DND-41 (cell line): ENCODE data around the gene PLXNB3.

Source experiments
- ATAC-seq: fragments of 200-7000 bp; cut with Tn5 transposase; 3 replicates; pipeline ENCODE4 v1.9.1; 2021; ENCODE audit warnings: low read depth; ENCODE audit not compliant: insufficient read depth
- DNase-seq: peaks from one replicate; pipeline ENCODE4 v3.0.0-alpha.2; 2020
- H2AFZ ChIP-seq: 2 replicates; pipeline ENCODE4 v1.6.0; 2012; ENCODE audit warnings: low read depth, low read length
- H3K27ac ChIP-seq: 2 replicates; pipeline ENCODE4 v1.5.1; 2012; ENCODE audit warnings: low read length, inconsistent platforms
- H3K27me3 ChIP-seq: fragments of 200-600 bp; sonication (generic); 2 replicates; pipeline ENCODE4 v1.6.0; 2012; ENCODE audit warnings: low read length, mild to moderate bottlenecking, inconsistent platforms; ENCODE audit not compliant: insufficient read depth, poor library complexity
- H3K36me3 ChIP-seq: 2 replicates; pipeline ENCODE4 v1.5.1; 2012; ENCODE audit warnings: low read length, inconsistent platforms; ENCODE audit not compliant: insufficient read depth
- H3K4me1 ChIP-seq: 2 replicates; pipeline ENCODE4 v1.5.1; 2012; ENCODE audit warnings: mild to moderate bottlenecking, low read length; ENCODE audit not compliant: insufficient read depth
- H3K4me2 ChIP-seq: 2 replicates; pipeline ENCODE4 v1.6.0; 2012; ENCODE audit warnings: mild to moderate bottlenecking, moderate library complexity, low read length, inconsistent platforms; ENCODE audit not compliant: insufficient read depth
- H3K4me3 ChIP-seq, 2 experiments: fragments of 200-600 bp in 1 of 2; shearing (Covaris generic) in 1 of 2; 2 replicates each; pipeline ENCODE4 v1.5.1; 2012 to 2016; ENCODE audit warnings: inconsistent platforms in 2 of 2, low read length in 2 of 2, mild to moderate bottlenecking in 2 of 2, low read depth in 1 of 2, moderate library complexity in 1 of 2
- H3K79me2 ChIP-seq: 2 replicates; pipeline ENCODE4 v1.6.0; 2012; ENCODE audit warnings: low read length, inconsistent platforms; ENCODE audit not compliant: insufficient read depth
- H3K9ac ChIP-seq: 2 replicates; pipeline ENCODE4 v1.6.0; 2012; ENCODE audit warnings: low read depth, mild to moderate bottlenecking, inconsistent platforms, low read length, moderate library complexity
- H3K9me3 ChIP-seq: 2 replicates; pipeline ENCODE4 v1.5.1; 2012; ENCODE audit warnings: low read length, moderate library complexity, mild to moderate bottlenecking, inconsistent platforms; ENCODE audit not compliant: insufficient read depth, severe bottlenecking
- H4K20me1 ChIP-seq: 2 replicates; pipeline ENCODE4 v1.6.0; 2012; ENCODE audit warnings: low read length; ENCODE audit not compliant: insufficient read depth
- CTCF ChIP-seq: IDR thresholded peaks from 2 replicates; pipeline ENCODE4 v1.5.1; 2012; ENCODE audit warnings: borderline replicate concordance, low read length, moderate library complexity, mild to moderate bottlenecking; ENCODE audit not compliant: poor library complexity, severe bottlenecking; ENCODE audit errors: extremely low read depth
- EZH2 ChIP-seq: IDR thresholded peaks from 3 replicates; pipeline ENCODE4 v1.6.1; 2012; ENCODE audit warnings: borderline replicate concordance, low read depth, mild to moderate bottlenecking, moderate library complexity, low read length, inconsistent platforms; ENCODE audit not compliant: severe bottlenecking

PLXNB3 gene

DNA sequence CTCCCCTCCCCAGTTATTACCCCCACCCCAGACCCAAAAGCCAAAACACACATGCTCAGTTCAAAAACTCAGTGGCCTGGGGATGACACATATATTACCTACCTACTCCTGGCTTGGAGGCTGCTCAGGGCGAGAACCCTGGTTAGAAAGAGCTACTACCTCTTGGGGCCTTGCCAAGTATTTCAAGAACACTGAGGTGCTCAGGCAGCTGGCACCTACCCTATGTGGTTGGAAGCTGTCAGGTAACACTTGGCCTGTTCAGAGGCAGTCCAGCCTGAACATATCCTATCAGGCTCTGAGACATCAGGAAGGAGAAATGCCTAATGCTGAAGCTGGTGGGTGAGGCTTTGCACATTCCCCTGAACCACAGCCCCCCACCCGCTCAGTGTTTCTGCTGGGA is 44.8 kb upstream of the PLXNB3 start:
- peaks cover 50% of the 10 kb centered on the region for H3K79me2 ChIP-seq
- TF ChIP-seq EZH2: no peak
- no peak for TF ChIP-seq CTCF

GRCh38 chrX:153719701-153720100 is 44.3 kb upstream of the PLXNB3 start:
- no peak for DNase-seq
- no peak overlapping the region for H2AFZ ChIP-seq
- peaks cover 70% of the 10 kb centered on the region for H3K36me3 ChIP-seq
- no peak overlapping the region for H3K27ac ChIP-seq
- no peaks in the 10 kb centered on the region for H3K9me3 ChIP-seq
- peaks cover 31% of the 10 kb centered on the region for H4K20me1 ChIP-seq
- no peaks in the 10 kb centered on the region for H3K27me3 ChIP-seq
- no peak overlapping the region for H3K9ac ChIP-seq
- TF ChIP-seq CTCF: no peak
- no peak for TF ChIP-seq EZH2
- H3K4me2 ChIP-seq: no peak overlapping the region
- no peak overlapping the region for H3K4me3 ChIP-seq
- ATAC-seq: no peak
- peaks cover 14% of the 10 kb centered on the region for H3K4me1 ChIP-seq
- H3K79me2 ChIP-seq: peaks cover 50% of the 10 kb centered on the region

More for the DNA sequence above, 44.8 kb upstream of the PLXNB3 start:
- Histone ChIP-seq H3K4me1 (peaks cover 14% of the 10 kb centered on the region), H3K4me2 (no peak overlapping the region), H3K27ac (no peak overlapping the region), H3K9ac (no peak overlapping the region), H3K27me3 (no peaks in the 10 kb centered on the region), H3K36me3 (peaks cover 75% of the 10 kb centered on the region), H3K9me3 (no peaks in the 10 kb centered on the region), H3K4me3 (no peak overlapping the region), H4K20me1 (peaks cover 31% of the 10 kb centered on the region), H2AFZ (no peak overlapping the region)
- ATAC-seq (no peak), DNase-seq (no peak)

- Histone ChIP-seq H3K4me1 (peaks cover 24% of the 10 kb centered on the region), H3K27ac (peak overlapping the region; percentile 78), H4K20me1 (peaks cover 31% of the 10 kb centered on the region), H3K4me2 (peak overlapping the region; percentile 97), H3K9me3 (no peaks in the 10 kb centered on the region), H3K79me2 (peaks cover 47% of the 10 kb centered on the region), H2AFZ (no peak overlapping the region), H3K4me3 (peak overlapping the region; percentile 62 to 85; a peak in 3 of 4 replicates), H3K36me3 (peaks cover 46% of the 10 kb centered on the region), H3K9ac (peak overlapping the region; percentile 78), H3K27me3 (no peaks in the 10 kb centered on the region)
- DNase-seq: no peak
- ATAC-seq: no peak
- TF ChIP-seq CTCF (no peak), EZH2 (no peak)
Observed at GRCh38 chrX:153722704-153723350, 41.2 kb upstream of the PLXNB3 start.
